H1 (cell line): Measurements from ENCODE around the gene CAPN15. TPM values are rescaled to one million over a fixed set of nuclear protein-coding genes. Genes with fewer than 3 reads are reported as not detected.

ENCODE experiments used
- CTCF ChIA-PET: fragments of 300-600 bp; sonication (Branson Sonifier 250); formaldehyde crosslinking; loops from one replicate; lab custom pipeline; 2021; ENCODE audit not compliant: partially characterized antibody; lab: Charles Lee
- POLR2A ChIA-PET: fragments of 300-600 bp; sonication (Branson Sonifier 250); formaldehyde crosslinking; loops from one replicate; lab custom pipeline; 2021; ENCODE audit warnings: inconsistent platforms; ENCODE audit not compliant: partially characterized antibody; lab: Charles Lee
- DNase-seq, 2 experiments: peaks; one replicate each; pipeline versions ENCODE4 v3.0.0 to v3.0.0-alpha.2; 2010 to 2022; ENCODE audit warnings: low spot score in 2 of 2, low read depth in 1 of 2, mixed read lengths in 1 of 2
- FAIRE-seq: peaks from 2 replicates; lab custom pipeline; 2011; peaks lifted over from hg19 to GRCh38; lab: Jason Lieb, UNC
- H2AFZ ChIP-seq: 2 replicates; pipeline ENCODE4 v1.8.1; 2012; ENCODE audit warnings: low read length, inconsistent platforms
- H2AK5ac ChIP-seq: 2 replicates; pipeline ENCODE4 v1.6.1; 2013; ENCODE audit warnings: low read depth, low read length
- H2BK120ac ChIP-seq: replicated peaks from 2 replicates; pipeline ENCODE3; 2013; ENCODE audit warnings: low read depth, low read length, inconsistent platforms
- H2BK12ac ChIP-seq: 2 replicates; pipeline ENCODE4 v1.6.1; 2013; ENCODE audit warnings: low read depth, low read length
- H2BK15ac ChIP-seq: 2 replicates; pipeline ENCODE4 v1.6.1; 2013; ENCODE audit warnings: low read length
- H2BK20ac ChIP-seq: 2 replicates; pipeline ENCODE4 v1.6.1; 2013; ENCODE audit warnings: low read length
- H2BK5ac ChIP-seq: 2 replicates; pipeline ENCODE4 v1.6.1; 2013; ENCODE audit warnings: low read depth, low read length
- H3K14ac ChIP-seq: 2 replicates; pipeline ENCODE4 v1.6.1; 2013; ENCODE audit warnings: inconsistent platforms; ENCODE audit not compliant: insufficient read length
- H3K18ac ChIP-seq: 2 replicates; pipeline ENCODE4 v1.6.1; 2013; ENCODE audit warnings: low read length; ENCODE audit errors: extremely low read depth
- H3K23ac ChIP-seq: 2 replicates; pipeline ENCODE4 v1.6.1; 2013; ENCODE audit warnings: inconsistent platforms; ENCODE audit not compliant: insufficient read length
- H3K23me2 ChIP-seq: 2 replicates; pipeline ENCODE4 v1.6.1; 2013; ENCODE audit warnings: low read depth, low read length
- H3K27ac ChIP-seq: 2 replicates; pipeline ENCODE4 v1.6.1; 2011; ENCODE audit warnings: low read depth, low read length, inconsistent platforms
- H3K27me3 ChIP-seq, 4 experiments: replicated peaks in 1 of 4; 1 replicate in 1 of 4; 2 replicates in 3 of 4; pipeline versions ENCODE4 v1.6.1 to v1.8.1; 2011 to 2013; ENCODE audit warnings: low read length in 3 of 4, mild to moderate bottlenecking in 3 of 4, inconsistent platforms in 2 of 4, mixed read lengths in 2 of 4, moderate library complexity in 1 of 4; ENCODE audit not compliant: control insufficient read depth in 3 of 4, insufficient read depth in 3 of 4; ENCODE audit errors: extremely low read depth in 1 of 4
- H3K36me3 ChIP-seq, 4 experiments: 2 replicates each; pipeline versions ENCODE4 v1.6.1 to v1.8.1; 2011 to 2013; ENCODE audit warnings: mild to moderate bottlenecking in 4 of 4, low read length in 3 of 4, moderate library complexity in 2 of 4, control low read depth in 1 of 4, inconsistent platforms in 1 of 4; ENCODE audit not compliant: insufficient read depth in 4 of 4, control insufficient read depth in 2 of 4
- H3K4ac ChIP-seq: replicated peaks from 2 replicates; pipeline ENCODE3; 2013; ENCODE audit warnings: low read length, low read depth, mixed read lengths, inconsistent platforms; ENCODE audit not compliant: insufficient read length
- H3K4me1 ChIP-seq, 4 experiments: replicated peaks in 1 of 4; 1 replicate in 1 of 4; 2 replicates in 3 of 4; pipeline versions ENCODE4 v1.6.1 to v1.8.1; 2011 to 2013; ENCODE audit warnings: low read length in 3 of 4, inconsistent platforms in 2 of 4, mixed read lengths in 1 of 4; ENCODE audit not compliant: insufficient read depth in 4 of 4, control insufficient read depth in 3 of 4
- H3K4me2 ChIP-seq, 2 experiments: 2 replicates each; pipeline versions ENCODE4 v1.6.1 to v1.8.1; 2011 to 2013; ENCODE audit warnings: low read depth in 2 of 2, low read length in 2 of 2, control low read depth in 1 of 2, inconsistent platforms in 1 of 2, mild to moderate bottlenecking in 1 of 2; ENCODE audit not compliant: insufficient read depth in 1 of 2
- H3K4me3 ChIP-seq, 4 experiments: fragments of 200-600, 300-600 bp in 1 of 4; sonication (generic), shearing (Covaris generic), sonication (Bioruptor Twin) in 1 of 4; 2 replicates each; pipeline versions ENCODE4 v1.5.1 to v1.8.1; 2011 to 2016; ENCODE audit warnings: low read length in 4 of 4, low read depth in 3 of 4, control low read depth in 2 of 4, inconsistent platforms in 2 of 4, mild to moderate bottlenecking in 2 of 4, mixed read lengths in 1 of 4, moderate library complexity in 1 of 4; ENCODE audit not compliant: insufficient read depth in 2 of 4; ENCODE audit errors: extremely low read depth in 1 of 4
- H3K56ac ChIP-seq: replicated peaks from 2 replicates; pipeline ENCODE3; 2013; ENCODE audit warnings: low read depth, mild to moderate bottlenecking, mixed read lengths, low read length, inconsistent platforms; ENCODE audit not compliant: insufficient read length
- H3K79me1 ChIP-seq: 2 replicates; pipeline ENCODE4 v1.6.1; 2013; ENCODE audit warnings: low read depth, low read length, control low read depth
- H3K79me2 ChIP-seq, 2 experiments: 2 replicates each; pipeline versions ENCODE4 v1.6.1 to v1.8.1; 2012 to 2013; ENCODE audit warnings: low read length in 2 of 2, mild to moderate bottlenecking in 2 of 2, inconsistent platforms in 1 of 2; ENCODE audit not compliant: insufficient read depth in 2 of 2, control insufficient read depth in 1 of 2
- H3K9ac ChIP-seq, 4 experiments: replicated peaks in 1 of 4; 1 replicate in 1 of 4; 2 replicates in 3 of 4; pipeline versions ENCODE4 v1.6.1 to v1.8.1; 2011 to 2013; ENCODE audit warnings: low read depth in 3 of 4, low read length in 3 of 4, control low read depth in 2 of 4, mild to moderate bottlenecking in 2 of 4, moderate library complexity in 2 of 4, inconsistent platforms in 1 of 4; ENCODE audit errors: extremely low read depth in 1 of 4
- H3K9me3 ChIP-seq, 2 experiments: 2 replicates each; pipeline versions ENCODE4 v1.6.1 to v1.8.1; 2012 to 2013; ENCODE audit warnings: mild to moderate bottlenecking in 2 of 2, moderate library complexity in 2 of 2, control low read depth in 1 of 2, inconsistent platforms in 1 of 2, low read depth in 1 of 2, low read length in 1 of 2, mixed read lengths in 1 of 2; ENCODE audit not compliant: insufficient read depth in 2 of 2
- H4K20me1 ChIP-seq, 2 experiments: replicated peaks in 1 of 2; 2 replicates each; pipeline versions ENCODE3 to v1.8.1; 2011 to 2013; ENCODE audit warnings: inconsistent platforms in 2 of 2, low read length in 2 of 2, mild to moderate bottlenecking in 1 of 2; ENCODE audit not compliant: insufficient read depth in 2 of 2, control insufficient read depth in 1 of 2
- H4K5ac ChIP-seq: 2 replicates; pipeline ENCODE4 v1.6.1; 2013; ENCODE audit warnings: low read length, low read depth, mixed read lengths, inconsistent platforms; ENCODE audit not compliant: insufficient read length
- H4K8ac ChIP-seq: 2 replicates; pipeline ENCODE4 v1.8.0; 2013; ENCODE audit warnings: mild to moderate bottlenecking, moderate library complexity, low read length, inconsistent platforms; ENCODE audit not compliant: insufficient read depth; ENCODE audit errors: extremely low read depth
- H4K91ac ChIP-seq: replicated peaks from 2 replicates; pipeline ENCODE3; 2013; ENCODE audit warnings: low read length, mixed read lengths, inconsistent platforms; ENCODE audit not compliant: insufficient read length
- BCL11A ChIP-seq, 2 experiments: IDR thresholded peaks; one replicate each; pipeline ENCODE4 v1.6.1; 2011; ENCODE audit warnings: low read depth in 2 of 2, low read length in 2 of 2, mild to moderate bottlenecking in 2 of 2
- CHD2 ChIP-seq: IDR thresholded peaks from 2 replicates; pipeline ENCODE4 v1.6.1; 2012; ENCODE audit warnings: low read length, improper control_type of control experiment
- GABPA ChIP-seq: IDR thresholded peaks from 2 replicates; pipeline ENCODE4 v1.6.1; 2011; ENCODE audit warnings: mild to moderate bottlenecking, low read length, moderate library complexity, borderline replicate concordance; ENCODE audit not compliant: insufficient read depth
- KDM1A ChIP-seq: fragments of 200-600, 300-600 bp; sonication (generic); IDR thresholded peaks from 2 replicates; pipeline ENCODE4 v1.7.1; 2016; ENCODE audit warnings: mild to moderate bottlenecking, low read length, borderline replicate concordance
- POLR2AphosphoS5 ChIP-seq: IDR thresholded peaks from 2 replicates; pipeline ENCODE4 v1.6.1; 2011; ENCODE audit warnings: low read depth, low read length
- RAD21 ChIP-seq, 2 experiments: IDR thresholded peaks in 1 of 2; conservative IDR thresholded peaks in 1 of 2; 2 replicates each; pipeline ENCODE4 v1.6.1; 2011; ENCODE audit warnings: low read depth in 2 of 2, low read length in 2 of 2, improper control_type of control experiment in 1 of 2, inconsistent platforms in 1 of 2, mild to moderate bottlenecking in 1 of 2, moderate library complexity in 1 of 2
- RXRA ChIP-seq: IDR thresholded peaks from 2 replicates; pipeline ENCODE4 v1.6.1; 2011; ENCODE audit warnings: low read depth, mild to moderate bottlenecking, low read length, moderate library complexity; ENCODE audit not compliant: insufficient read depth
- SP1 ChIP-seq: IDR thresholded peaks from 2 replicates; pipeline ENCODE4 v1.6.1; 2011; ENCODE audit warnings: low read depth, low read length
- SUZ12 ChIP-seq: fragments of 200-600 bp; sonication (generic); IDR thresholded peaks from 2 replicates; pipeline ENCODE4 v1.6.1; 2012; ENCODE audit warnings: mild to moderate bottlenecking, inconsistent platforms, low read length, moderate library complexity, mixed read lengths
- TAF1 ChIP-seq: IDR thresholded peaks from 2 replicates; pipeline ENCODE4 v1.6.1; 2011; ENCODE audit warnings: mild to moderate bottlenecking, low read depth, low read length
- ZNF274 ChIP-seq: IDR thresholded peaks from 2 replicates; pipeline ENCODE4 v1.7.0; 2012; ENCODE audit warnings: low read length, borderline replicate concordance; ENCODE audit errors: extremely low read depth
- WGBS, 2 experiments: shearing (Covaris generic) in 1 of 2; methylation state at CpG; one replicate each; pipeline versions ENCODE4 v1.1.6 to v1.1.7; 2013 to 2015; ENCODE audit warnings: low lambda C conversion rate in 2 of 2, mixed read lengths in 2 of 2, inconsistent platforms in 1 of 2, low coverage in 1 of 2, missing lambda C conversion rate in 1 of 2; ENCODE audit not compliant: insufficient replicate concordance in 2 of 2, insufficient coverage in 1 of 2, insufficient read length in 1 of 2; ENCODE audit errors: extremely low coverage in 1 of 2, missing lambda C conversion rate in 1 of 2; 5-methylcytosine and 5-hydroxymethylcytosine counted together
- polyA plus RNA-seq, 7 experiments: library from polyadenylated mRNA; depleted of rRNA in 3 of 7; stranded (reverse) in 5 of 7; unstranded in 2 of 7; fragments of >200 nt in 5 of 7; fragments of 200-250 nt in 2 of 7; gene quantifications; 1 replicate in 5 of 7; 2 replicates in 1 of 7; 4 replicates in 1 of 7; pipeline versions ENCODE4 v1.2.1 to v1.2.3, GENCODE V29; 2011 to 2013; ENCODE audit warnings: missing spikeins in 2 of 7, mixed read lengths in 2 of 7
- total RNA-seq: library from RNA; stranded (reverse); fragmentation: NEBNext Ultra II Directional; extraction: Animal tissue kit (Norgen Biotek cat#: 25700); gene quantifications from 2 replicates; pipeline ENCODE4 v1.2.1, GENCODE V29; 2021
- TF ChIP-seq, protein P1 (sequence below): IDR thresholded peaks from 2 replicates; pipeline ENCODE4 v1.6.1; 2012; ENCODE audit warnings: inconsistent platforms

CAPN15 gene
- total and polyA plus RNA-seq, 2 of the 8 experiments (the other 6 are each of a cell fraction or from before 2014, with no cell fraction given), result 38.9 to 76.9 TPM

- Histone ChIP-seq H3K23me2 (peaks cover 9% of the 10 kb centered on the region), H3K4ac (no peak overlapping the region), H2BK15ac (no peak overlapping the region), H2AK5ac (no peak overlapping the region), H3K79me2 (peaks cover 0 to 20% of the 10 kb centered on the region in 2 experiments; a peak in 2 of 4 replicates), H3K23ac (no peak overlapping the region), H3K9ac (no peak overlapping the region), H3K27me3 (peaks cover 0 to 34% (median 23%) of the 10 kb centered on the region in 4 experiments; a peak in 5 of 7 replicates), H3K4me3 (no peak overlapping the region), H3K27ac (no peak overlapping the region), H4K20me1 (peaks cover 20 to 48% of the 10 kb centered on the region in 2 experiments), H3K9me3 (no peaks in the 10 kb centered on the region), H3K56ac (no peak overlapping the region), H4K5ac (no peak overlapping the region), H3K14ac (no peak overlapping the region), H2AFZ (no peak overlapping the region), H2BK20ac (no peak overlapping the region), H3K18ac (no peak overlapping the region), H2BK12ac (no peak overlapping the region; the same call in 1 of the 2 replicates), H2BK120ac (no peak overlapping the region), H4K8ac (no peak overlapping the region), H2BK5ac (no peak overlapping the region), H3K4me2 (peak overlapping the region in 1 of 2 experiments; percentile 81; a peak in 1 of 4 replicates), H3K4me1 (peaks cover 0 to 14% (median 7%) of the 10 kb centered on the region in 4 experiments; a peak in 4 of 7 replicates), H4K91ac (no peak overlapping the region), H3K36me3 (no peaks in the 10 kb centered on the region), H3K79me1 (peaks cover 12% of the 10 kb centered on the region; the same call in 1 of the 2 replicates)
- ChIA-PET CTCF (interaction anchor here (1.9 kb wide), 1 partner anchor 19 kb away, joined by 6 read pairs; no protein-coding TSS in a partner anchor), POLR2A (interaction anchor here (0.7 kb wide), 1 partner anchor 1872 kb away, joined by 3 read pairs; no protein-coding TSS in a partner anchor)
- no peak for FAIRE-seq
- no peak for DNase-seq
- WGBS, 2 experiments, result 93% methylated on average over 7 of the region's 8 CpGs; no CpG with 5 or more reads in 1 of the 2 experiments
- TF ChIP-seq SUZ12, result no peak
- TF ChIP-seq SP1, result no peak
- TF ChIP-seq CHD2, result no peak
- TF ChIP-seq RAD21 (IDR thresholded peaks at IDR 0.05 in 1 of 2, conservative IDR thresholded peaks at IDR 0.05 in 1 of 2; ENCODE audit: low read depth in 2 of 2, low read length in 2 of 2), result no peak
- TF ChIP-seq, protein P1, sequence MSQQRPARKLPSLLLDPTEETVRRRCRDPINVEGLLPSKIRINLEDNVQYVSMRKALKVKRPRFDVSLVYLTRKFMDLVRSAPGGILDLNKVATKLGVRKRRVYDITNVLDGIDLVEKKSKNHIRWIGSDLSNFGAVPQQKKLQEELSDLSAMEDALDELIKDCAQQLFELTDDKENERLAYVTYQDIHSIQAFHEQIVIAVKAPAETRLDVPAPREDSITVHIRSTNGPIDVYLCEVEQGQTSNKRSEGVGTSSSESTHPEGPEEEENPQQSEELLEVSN, result no peak
- no peak for TF ChIP-seq RXRA
- no peak for TF ChIP-seq TAF1
- TF ChIP-seq ZNF274, result no peak
- TF ChIP-seq BCL11A (IDR thresholded peaks at IDR 0.05; ENCODE audit: low read depth in 2 of 2, low read length in 2 of 2), result no peak
- no peak for TF ChIP-seq POLR2AphosphoS5
- no peak for TF ChIP-seq KDM1A
- TF ChIP-seq GABPA, result no peak
Observed at GRCh38 chr16:591231-591630, 63.7 kb downstream of the CAPN15 start.
